ENCODE data around the gene GXYLT2. TPM values are rescaled to one million over a fixed set of nuclear protein-coding genes. Genes with fewer than 3 reads are reported as not detected.

GXYLT2 gene
- total RNA-seq, 4 donors from 2014 or later = 1.5 to 12.5 (median 7.5) TPM

DNA sequence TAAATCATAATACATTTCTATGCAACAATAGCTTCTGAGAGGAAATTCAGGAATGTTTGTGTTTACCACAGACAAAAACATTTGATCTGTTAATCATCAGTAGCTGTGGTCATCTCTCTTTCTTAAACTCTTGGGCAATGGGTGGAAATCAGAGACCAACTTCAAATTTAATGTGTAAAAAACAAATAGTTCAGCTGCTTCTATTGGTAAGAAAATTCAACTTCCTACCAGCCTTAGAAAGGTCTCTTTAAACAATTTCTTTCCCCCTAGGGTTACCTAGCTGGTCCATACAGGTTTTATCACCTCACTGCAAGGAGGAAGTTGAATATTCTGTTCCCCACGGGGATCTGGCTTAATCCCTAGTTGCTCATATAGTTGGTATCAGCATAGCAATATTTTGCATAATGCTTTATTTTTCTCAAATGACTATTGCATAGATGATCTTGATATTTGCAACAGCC lies 88.5 kb downstream of the GXYLT2 start:
- H3K27me3 ChIP-seq = no peaks in the 10 kb centered on the region
- no peak for DNase-seq
- H3K36me3 ChIP-seq = no peaks in the 10 kb centered on the region
- 35% methylated on average over 1 of the region's 1 CpG; no CpG with 5 or more reads in 1 of the 2 donors for WGBS, 2 donors (ENCODE audit: low coverage in 1 of 2)
- H3K9me3 ChIP-seq = no peaks in the 10 kb centered on the region
- in situ Hi-C loops (cut with MboI; ENCODE audit: low pct_ligation_motif_present in 1 of 4, low pct_unique_long_range_greater_than_20kb in 1 of 4, low sequenced_read_pairs in 3 of 4) = no loop called here
- TF ChIP-seq, protein P1, sequence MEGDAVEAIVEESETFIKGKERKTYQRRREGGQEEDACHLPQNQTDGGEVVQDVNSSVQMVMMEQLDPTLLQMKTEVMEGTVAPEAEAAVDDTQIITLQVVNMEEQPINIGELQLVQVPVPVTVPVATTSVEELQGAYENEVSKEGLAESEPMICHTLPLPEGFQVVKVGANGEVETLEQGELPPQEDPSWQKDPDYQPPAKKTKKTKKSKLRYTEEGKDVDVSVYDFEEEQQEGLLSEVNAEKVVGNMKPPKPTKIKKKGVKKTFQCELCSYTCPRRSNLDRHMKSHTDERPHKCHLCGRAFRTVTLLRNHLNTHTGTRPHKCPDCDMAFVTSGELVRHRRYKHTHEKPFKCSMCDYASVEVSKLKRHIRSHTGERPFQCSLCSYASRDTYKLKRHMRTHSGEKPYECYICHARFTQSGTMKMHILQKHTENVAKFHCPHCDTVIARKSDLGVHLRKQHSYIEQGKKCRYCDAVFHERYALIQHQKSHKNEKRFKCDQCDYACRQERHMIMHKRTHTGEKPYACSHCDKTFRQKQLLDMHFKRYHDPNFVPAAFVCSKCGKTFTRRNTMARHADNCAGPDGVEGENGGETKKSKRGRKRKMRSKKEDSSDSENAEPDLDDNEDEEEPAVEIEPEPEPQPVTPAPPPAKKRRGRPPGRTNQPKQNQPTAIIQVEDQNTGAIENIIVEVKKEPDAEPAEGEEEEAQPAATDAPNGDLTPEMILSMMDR (IDR thresholded peaks at IDR 0.05) = no peak
- no peak for TF ChIP-seq POLR2AphosphoS5 (IDR thresholded peaks at IDR 0.05)
- TF ChIP-seq EP300 (IDR thresholded peaks at IDR 0.05; ENCODE audit: low read depth) = no peak
- TF ChIP-seq POLR2A (IDR thresholded peaks at IDR 0.05) = no peak
- intact Hi-C loops (cut with DNase I; ENCODE audit: low total_unique reads) = no loop called here
- H3K4me3 ChIP-seq = no peak overlapping the region
- H3K4me1 ChIP-seq = peaks cover 0 to 9% (median 3%) of the 10 kb centered on the region in 4 donors
- H3K27ac ChIP-seq = no peak overlapping the region

- Histone ChIP-seq H3K9me3 (no peaks in the 10 kb centered on the region), H3K4me3 (no peak overlapping the region), H3K36me3 (no peaks in the 10 kb centered on the region), H3K27ac (no peak overlapping the region), H3K27me3 (no peaks in the 10 kb centered on the region), H3K4me1 (peaks cover 0 to 9% (median 3%) of the 10 kb centered on the region in 4 donors)
- WGBS, 2 donors (ENCODE audit: low coverage in 1 of 2) = 77 to 79% methylated on average over 5 of the region's 5 CpGs
- TF ChIP-seq, protein P1 (IDR thresholded peaks at IDR 0.05) = peak in 1 of 5 experiments; percentile 18
- TF ChIP-seq POLR2AphosphoS5 (IDR thresholded peaks at IDR 0.05) (no peak), POLR2A (IDR thresholded peaks at IDR 0.05) (no peak), EP300 (IDR thresholded peaks at IDR 0.05; ENCODE audit: low read depth) (no peak)
- intact Hi-C loops (cut with DNase I; ENCODE audit: low total_unique reads) = no loop called here
- no peak for DNase-seq
- in situ Hi-C loops (cut with MboI; ENCODE audit: low pct_ligation_motif_present in 1 of 4, low pct_unique_long_range_greater_than_20kb in 1 of 4, low sequenced_read_pairs in 3 of 4) = no loop called here
These were observed 89.4 kb downstream of the GXYLT2 start for GRCh38 chr3:72977060-72977808.

DNA sequence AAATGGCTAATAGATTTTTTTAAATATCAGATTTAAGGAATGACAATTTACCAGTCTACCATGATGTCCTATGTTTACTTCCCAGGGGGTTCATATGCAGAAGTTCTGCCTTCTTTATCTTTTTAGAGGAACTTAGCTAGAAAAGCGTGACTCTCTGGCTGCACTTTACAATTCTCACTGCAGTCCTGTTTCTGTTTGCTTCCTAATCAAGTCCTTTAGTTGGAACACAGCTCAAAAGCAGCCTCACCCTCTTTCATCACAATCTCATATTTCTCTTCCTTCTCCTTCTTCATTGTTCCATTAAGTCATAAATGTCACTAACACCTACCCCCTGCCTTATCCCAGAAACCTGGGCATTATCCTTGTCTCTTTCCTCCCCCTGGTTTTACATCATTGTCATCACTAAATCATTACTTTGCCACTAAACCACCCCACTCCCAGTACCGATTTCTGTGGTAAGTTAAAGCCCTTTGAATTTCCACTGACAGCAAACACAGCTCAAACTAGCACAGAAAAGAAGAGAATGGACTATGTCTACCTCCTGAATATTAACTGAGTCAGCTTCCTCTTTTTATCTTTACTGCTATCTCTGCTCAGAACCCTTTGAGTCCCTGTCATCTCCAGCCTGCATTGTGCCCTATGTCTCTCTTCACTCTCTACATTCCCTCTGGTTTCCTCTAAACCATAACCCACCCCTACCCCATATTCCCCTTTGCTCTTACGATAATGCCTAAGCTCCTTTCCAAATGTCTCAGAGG lies 94.9 kb downstream of the GXYLT2 start:
- Histone ChIP-seq H3K27ac (no peak overlapping the region), H3K4me1 (no peaks in the 10 kb centered on the region), H3K27me3 (no peaks in the 10 kb centered on the region), H3K36me3 (no peaks in the 10 kb centered on the region), H3K9me3 (no peaks in the 10 kb centered on the region), H3K4me3 (no peak overlapping the region)
- TF ChIP-seq POLR2A (IDR thresholded peaks at IDR 0.05) (no peak), POLR2AphosphoS5 (IDR thresholded peaks at IDR 0.05) (no peak)
- TF ChIP-seq, protein P1 (IDR thresholded peaks at IDR 0.05) = no peak
- no peak for DNase-seq
- WGBS, 2 donors (ENCODE audit: low coverage in 1 of 2) = 80 to 82% methylated on average over 3 of the region's 3 CpGs
- in situ Hi-C loops (cut with MboI; ENCODE audit: low pct_ligation_motif_present in 1 of 4, low pct_unique_long_range_greater_than_20kb in 1 of 4, low sequenced_read_pairs in 3 of 4) (no loop called here), intact Hi-C loops (cut with DNase I; ENCODE audit: low total_unique reads) (no loop called here)

DNA sequence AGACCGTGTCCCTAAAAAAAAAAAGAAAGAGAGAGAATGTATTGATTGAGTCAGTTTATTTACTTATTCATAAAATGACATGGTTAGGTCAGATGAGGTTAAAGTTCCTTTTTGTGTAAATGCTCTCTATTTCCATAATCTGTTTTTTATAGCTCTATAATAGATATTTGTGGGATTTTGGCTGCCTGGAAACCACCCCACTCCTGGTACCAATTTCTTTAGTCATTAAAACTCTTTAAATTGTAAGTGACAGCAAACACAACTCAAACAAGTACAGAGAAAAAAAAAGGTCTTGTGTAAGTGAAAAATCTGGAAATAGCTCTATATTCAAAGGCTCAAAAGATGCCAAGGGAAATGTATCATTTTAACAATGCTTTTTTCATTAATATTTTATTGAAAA lies 97.7 kb downstream of the GXYLT2 start:
- in situ Hi-C loops (cut with MboI; ENCODE audit: low pct_ligation_motif_present in 1 of 4, low pct_unique_long_range_greater_than_20kb in 1 of 4, low sequenced_read_pairs in 3 of 4) (no loop called here), intact Hi-C loops (cut with DNase I; ENCODE audit: low total_unique reads) (no loop called here)
- no peak overlapping the region for H3K27ac ChIP-seq
- H3K4me3 ChIP-seq = no peak overlapping the region
- no peaks in the 10 kb centered on the region for H3K4me1 ChIP-seq
- no peaks in the 10 kb centered on the region for H3K36me3 ChIP-seq
- H3K27me3 ChIP-seq = no peaks in the 10 kb centered on the region
- WGBS, 2 donors (ENCODE audit: low coverage in 1 of 2) = 38 to 67% methylated on average over 1 of the region's 1 CpG
- H3K9me3 ChIP-seq = no peaks in the 10 kb centered on the region
- DNase-seq = no peak
- TF ChIP-seq, protein P1 (IDR thresholded peaks at IDR 0.05) = no peak
- no peak for TF ChIP-seq POLR2AphosphoS5 (IDR thresholded peaks at IDR 0.05)
- no peak for TF ChIP-seq EP300 (IDR thresholded peaks at IDR 0.05; ENCODE audit: low read depth)
- TF ChIP-seq POLR2A (IDR thresholded peaks at IDR 0.05) = no peak

All from transverse colon (tissue), 4 donors.